BLaER1 treated with 17β-estradiol and CSF1 and Interleukin-3, amounts not matched to agents 10 nM and 100 nM (cell line): ENCODE data around the gene MRPL58.
A peak's percentile ranks its signal among the peaks of the same experiment; 100 is the strongest.

ENCODE experiments used
- H3K27ac ChIP-seq, 11 experiments: shearing (Covaris generic); formaldehyde crosslinking; 2 replicates each; pipeline ENCODE4 v1.8.1; 2022
- H3K27me3 ChIP-seq, 11 experiments: shearing (Covaris generic); formaldehyde crosslinking; 2 replicates each; pipeline ENCODE4 v1.8.1; 2022
- H3K36me3 ChIP-seq, 11 experiments: shearing (Covaris generic); formaldehyde crosslinking; 2 replicates each; pipeline ENCODE4 v1.8.1; 2022
- H3K4me1 ChIP-seq, 10 experiments: shearing (Covaris generic); formaldehyde crosslinking; 2 replicates each; pipeline ENCODE4 v1.8.1; 2022
- H3K4me2 ChIP-seq, 11 experiments: shearing (Covaris generic); formaldehyde crosslinking; 2 replicates each; pipeline ENCODE4 v1.8.1; 2022
- H3K4me3 ChIP-seq, 10 experiments: shearing (Covaris generic); formaldehyde crosslinking; 2 replicates each; pipeline ENCODE4 v1.8.1; 2022
- H3K9ac ChIP-seq, 11 experiments: shearing (Covaris generic); formaldehyde crosslinking; 2 replicates each; pipeline ENCODE4 v1.8.1; 2022
- H3K9me3 ChIP-seq, 11 experiments: shearing (Covaris generic); formaldehyde crosslinking; replicated peaks in 1 of 11; 2 replicates each; pipeline ENCODE4 v1.8.1; 2022
- H4K20me1 ChIP-seq, 11 experiments: shearing (Covaris generic); formaldehyde crosslinking; 2 replicates each; pipeline ENCODE4 v1.8.1; 2022
- Cebpa-rat ChIP-seq, 11 experiments: shearing (Covaris generic); IDR thresholded peaks; 2 replicates each; pipeline ENCODE4 v1.8.1; 2022

MRPL58 gene

DNA sequence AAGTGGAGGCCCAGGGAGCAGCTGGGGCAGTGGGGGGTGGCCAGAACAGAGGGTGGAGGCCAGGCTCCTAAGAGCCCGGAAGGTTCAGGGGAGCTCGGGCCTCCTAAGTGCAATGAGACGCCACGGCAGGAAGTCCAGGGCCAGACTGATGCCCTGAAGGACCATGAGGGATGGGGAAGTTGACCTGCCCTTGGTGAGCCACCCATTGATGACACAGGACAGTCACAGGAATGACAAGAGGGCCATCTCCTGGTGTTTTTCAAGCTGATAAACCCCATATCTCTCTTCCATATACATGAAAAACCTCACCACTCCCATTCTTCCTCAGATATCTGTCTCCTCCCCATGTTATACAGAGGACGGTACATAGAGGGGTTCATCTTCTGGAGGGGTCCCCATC is 5.8 kb upstream of the MRPL58 start:
- H3K36me3 ChIP-seq, result peaks cover 0 to 22% (median 5%) of the 10 kb centered on the region in 11 experiments; a peak in 12 of 22 replicates
- TF ChIP-seq Cebpa-rat (IDR thresholded peaks at IDR 0.05), result no peak
- H3K4me1 ChIP-seq, result peaks cover 0 to 11% (median 10%) of the 10 kb centered on the region in 10 experiments; a peak in 16 of 20 replicates
- no peak overlapping the region for H3K4me2 ChIP-seq
- peaks cover 0 to 3% (median 0%) of the 10 kb centered on the region in 11 experiments; a peak in 1 of 22 replicates for H4K20me1 ChIP-seq
- no peak overlapping the region for H3K27ac ChIP-seq
- no peaks in the 10 kb centered on the region for H3K9me3 ChIP-seq
- H3K9ac ChIP-seq, result no peak overlapping the region
- H3K27me3 ChIP-seq, result no peaks in the 10 kb centered on the region
- no peak overlapping the region for H3K4me3 ChIP-seq

DNA sequence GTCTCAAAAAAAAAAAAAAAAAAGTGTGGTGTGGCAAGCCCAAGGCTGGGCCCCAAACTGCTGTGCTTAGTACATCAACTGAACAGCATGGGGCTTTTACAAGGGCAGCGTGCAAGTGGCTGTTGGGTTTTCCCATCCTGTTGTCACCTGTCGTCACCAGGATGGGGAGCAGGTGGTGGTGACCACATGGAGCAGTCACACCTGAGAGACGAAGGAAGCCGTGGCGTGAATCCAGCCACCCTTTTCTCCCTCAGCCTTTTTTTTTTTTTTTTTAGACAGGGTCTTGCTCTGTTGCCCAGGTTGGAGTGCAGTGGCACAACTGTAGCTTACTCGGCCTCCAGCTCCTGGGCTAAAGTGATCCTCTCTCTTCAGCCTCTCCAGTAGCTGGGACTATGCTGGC is 4.1 kb upstream of the MRPL58 start:
- TF ChIP-seq Cebpa-rat (IDR thresholded peaks at IDR 0.05), result no peak
- Histone ChIP-seq H3K27me3 (no peaks in the 10 kb centered on the region), H3K4me1 (peaks cover 3 to 23% (median 21%) of the 10 kb centered on the region in 10 experiments), H4K20me1 (0 out of 22 replicates have a peak, but pooled peaks cover 0 to 3% (median 0%) of the 10 kb centered on the region in 11 experiments), H3K9me3 (no peaks in the 10 kb centered on the region), H3K27ac (no peak overlapping the region), H3K36me3 (peaks cover 0 to 7% (median 0%) of the 10 kb centered on the region in 11 experiments; a peak in 7 of 22 replicates), H3K4me3 (no peak overlapping the region), H3K9ac (no peak overlapping the region), H3K4me2 (no peak overlapping the region)

DNA sequence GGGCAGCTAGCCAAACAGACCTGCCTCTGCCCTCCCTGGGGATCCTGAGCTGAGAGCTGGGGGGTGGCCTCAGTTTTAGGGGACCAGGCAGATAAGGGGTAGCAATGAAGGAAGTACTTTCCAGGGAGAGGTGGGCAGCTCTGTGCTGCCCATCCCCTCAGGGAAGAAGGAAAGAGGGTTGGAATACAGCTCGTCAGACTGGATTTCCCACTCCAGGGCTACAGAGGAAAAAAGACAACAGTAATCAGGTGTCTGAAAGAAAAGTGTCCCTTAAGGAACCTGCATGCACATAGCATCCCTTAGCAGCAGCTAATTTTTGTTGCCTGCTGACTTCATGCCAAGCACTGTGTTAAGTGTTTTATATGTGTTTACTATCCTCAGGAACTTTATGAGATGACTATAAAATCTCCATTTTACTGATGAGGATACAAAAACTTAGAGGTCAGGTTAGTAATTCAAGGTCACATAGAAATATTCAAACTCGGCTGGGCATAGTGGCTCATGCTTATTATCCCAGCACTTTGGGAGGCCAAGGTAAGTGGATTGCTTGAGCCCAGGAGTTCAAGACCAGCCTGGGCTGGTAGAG is 3.2 kb upstream of the MRPL58 start:
- Histone ChIP-seq H3K4me2 (no peak overlapping the region), H3K27me3 (no peaks in the 10 kb centered on the region), H3K9me3 (no peaks in the 10 kb centered on the region), H3K9ac (no peak overlapping the region), H3K4me3 (no peak overlapping the region), H3K4me1 (peaks cover 12 to 32% (median 29%) of the 10 kb centered on the region in 10 experiments), H3K27ac (no peak overlapping the region), H4K20me1 (peaks cover 0 to 4% (median 0%) of the 10 kb centered on the region in 11 experiments; a peak in 2 of 22 replicates), H3K36me3 (no peaks in the 10 kb centered on the region; a peak in 1 of 22 replicates)
- no peak for TF ChIP-seq Cebpa-rat (IDR thresholded peaks at IDR 0.05)

DNA sequence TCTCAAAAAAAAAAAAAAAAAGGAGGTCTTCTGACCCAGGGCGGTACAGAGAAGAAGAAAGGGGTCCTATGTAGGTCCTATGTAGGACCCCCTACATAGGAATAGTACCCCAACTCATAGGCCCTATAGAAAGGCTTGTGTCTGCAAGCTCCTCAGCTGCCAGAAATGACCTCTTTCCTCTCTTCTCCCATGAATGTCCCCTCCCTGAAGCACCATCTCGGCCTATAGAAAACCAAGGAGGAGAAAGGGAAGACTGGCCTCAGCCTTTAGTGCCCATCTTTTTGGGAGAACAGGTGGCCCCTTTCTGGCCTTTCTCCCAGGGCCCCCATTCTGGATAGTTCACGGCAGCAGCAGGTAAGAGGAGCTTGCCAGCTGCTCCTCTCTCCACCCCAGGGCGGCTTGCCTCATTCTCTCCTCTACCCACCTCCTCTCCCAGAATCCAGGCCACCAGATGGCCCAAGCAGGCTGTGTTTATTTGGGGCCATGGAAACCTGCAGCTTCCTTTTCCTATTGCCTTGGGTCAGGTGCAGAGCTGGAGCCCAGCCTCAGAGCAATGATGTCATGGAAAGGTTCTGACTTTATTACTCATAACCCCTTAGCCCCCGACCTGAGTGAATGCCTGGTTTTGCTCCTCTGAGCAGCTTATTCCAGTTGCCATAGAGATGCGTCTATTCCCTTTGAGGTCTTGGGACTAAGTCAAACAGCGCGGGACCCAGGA is 1.6 kb upstream of the MRPL58 start:
- Histone ChIP-seq H3K27me3 (no peaks in the 10 kb centered on the region), H4K20me1 (peaks cover 0 to 4% (median 0%) of the 10 kb centered on the region in 11 experiments; a peak in 2 of 22 replicates), H3K9me3 (no peaks in the 10 kb centered on the region), H3K4me3 (no peak overlapping the region), H3K27ac (no peak overlapping the region), H3K9ac (no peak overlapping the region), H3K4me2 (peak overlapping the region in 6 of 11 experiments; percentile 76 to 96 (median 86); a peak in 12 of 22 replicates), H3K36me3 (peaks cover 0 to 9% (median under 1%) of the 10 kb centered on the region in 11 experiments; a peak in 4 of 22 replicates), H3K4me1 (peaks cover 18 to 36% (median 32%) of the 10 kb centered on the region in 10 experiments)
- TF ChIP-seq Cebpa-rat (IDR thresholded peaks at IDR 0.05), result no peak

DNA sequence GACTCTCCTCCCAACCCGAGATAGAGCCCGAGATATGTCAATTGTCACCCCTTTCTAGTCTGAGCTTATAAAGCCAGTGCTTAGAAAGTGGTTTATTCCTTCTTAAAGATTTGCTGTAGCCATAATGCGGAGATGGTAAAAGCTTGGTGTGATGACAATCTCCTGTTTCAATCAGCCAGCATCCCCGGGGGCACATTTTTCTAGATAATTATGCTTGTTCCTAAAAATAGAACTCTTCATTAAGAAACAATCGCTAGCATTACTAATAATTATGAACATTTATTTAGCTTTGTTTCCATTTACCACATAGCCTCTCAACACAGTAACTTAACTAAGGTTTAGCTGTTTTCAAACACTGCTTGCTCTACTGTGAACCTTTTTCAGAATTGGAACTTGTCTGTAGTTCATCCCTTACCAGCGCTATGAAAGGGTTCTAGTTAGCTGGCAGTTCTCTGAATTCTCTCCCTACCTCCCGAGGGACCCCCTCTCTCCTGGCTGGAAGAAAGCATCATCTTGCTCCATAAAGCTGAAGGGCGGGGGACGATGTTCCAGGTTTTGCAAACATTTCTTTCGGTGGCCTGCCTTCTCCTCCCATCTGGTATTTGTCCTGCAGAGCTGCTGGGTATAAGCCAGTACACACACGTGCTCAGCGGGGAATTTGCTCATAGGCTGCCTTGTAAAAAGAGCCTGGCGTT is 922 bp upstream of the MRPL58 start:
- peak overlapping the region; percentile 76 to 99 (median 88) for H3K4me2 ChIP-seq
- H4K20me1 ChIP-seq, result peaks cover 0 to 4% (median 0%) of the 10 kb centered on the region in 11 experiments; a peak in 3 of 22 replicates
- peaks cover 0 to 16% (median 8%) of the 10 kb centered on the region in 11 experiments; a peak in 17 of 22 replicates for H3K36me3 ChIP-seq
- H3K9ac ChIP-seq, result peak overlapping the region in 10 of 11 experiments; percentile 79 to 89 (median 86); a peak in 14 of 22 replicates
- H3K27me3 ChIP-seq, result no peaks in the 10 kb centered on the region
- peak overlapping the region in 9 of 11 experiments; percentile 65 to 88 (median 85); a peak in 14 of 22 replicates for H3K27ac ChIP-seq
- no peak for TF ChIP-seq Cebpa-rat (IDR thresholded peaks at IDR 0.05)
- H3K4me3 ChIP-seq, result peak overlapping the region in 8 of 10 experiments; percentile 78 to 94 (median 80); a peak in 9 of 20 replicates
- peaks cover 18 to 36% (median 32%) of the 10 kb centered on the region in 10 experiments for H3K4me1 ChIP-seq
- H3K9me3 ChIP-seq, result no peaks in the 10 kb centered on the region

DNA sequence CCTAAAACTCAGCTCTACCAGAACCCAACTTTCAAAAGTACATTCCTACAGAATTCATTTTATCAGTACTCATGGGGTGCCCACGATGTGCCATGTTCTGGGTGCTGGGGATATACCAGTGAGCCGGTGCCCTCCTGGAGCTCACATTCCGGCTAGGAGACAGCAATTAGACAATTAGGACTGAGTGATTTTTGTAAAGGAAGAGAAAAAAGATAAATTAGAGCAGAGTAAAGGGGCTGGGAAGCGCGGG is 449 bp upstream of the MRPL58 start:
- Histone ChIP-seq H3K9me3 (no peaks in the 10 kb centered on the region), H3K27ac (peak overlapping the region; percentile 49 to 88 (median 84); a peak in 21 of 22 replicates), H3K4me2 (peak overlapping the region; percentile 76 to 99 (median 88)), H3K4me3 (peak overlapping the region; percentile 76 to 94 (median 79)), H3K27me3 (no peaks in the 10 kb centered on the region), H3K9ac (peak overlapping the region; percentile 79 to 89 (median 86); a peak in 21 of 22 replicates), H3K36me3 (peaks cover 0 to 21% (median 12%) of the 10 kb centered on the region in 11 experiments; a peak in 18 of 22 replicates), H3K4me1 (peaks cover 18 to 36% (median 32%) of the 10 kb centered on the region in 10 experiments), H4K20me1 (peaks cover 0 to 6% (median 0%) of the 10 kb centered on the region in 11 experiments; a peak in 3 of 22 replicates)
- no peak for TF ChIP-seq Cebpa-rat (IDR thresholded peaks at IDR 0.05)

DNA sequence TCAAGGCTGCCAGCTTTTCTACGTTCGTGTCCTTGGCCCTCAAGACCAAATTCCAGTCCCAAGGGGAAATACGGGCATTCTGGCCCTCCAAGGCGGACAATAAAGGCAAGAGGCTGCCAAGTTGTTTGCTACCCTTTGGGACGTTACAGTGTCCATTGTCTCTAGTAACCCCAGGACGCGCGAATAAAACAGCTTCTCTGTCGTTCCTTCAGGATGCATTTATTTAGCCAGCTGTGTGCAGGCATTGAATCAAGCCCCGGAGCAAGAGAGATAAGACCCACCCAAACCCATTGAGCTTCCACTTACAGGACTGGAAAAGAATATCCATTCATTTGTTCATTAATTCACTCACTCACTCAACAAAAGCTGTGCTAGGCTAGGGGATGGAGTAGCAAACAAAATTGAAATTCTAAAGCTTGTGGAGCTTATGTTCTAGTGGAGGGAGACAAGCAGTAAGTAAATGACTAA is 656 bp downstream of the MRPL58 start:
- H3K27ac ChIP-seq, result peak overlapping the region; percentile 49 to 88 (median 84); a peak in 21 of 22 replicates
- H3K4me3 ChIP-seq, result peak overlapping the region; percentile 76 to 94 (median 79)
- peaks cover 0 to 32% (median 22%) of the 10 kb centered on the region in 11 experiments; a peak in 19 of 22 replicates for H3K36me3 ChIP-seq
- peak overlapping the region; percentile 79 to 89 (median 86) for H3K9ac ChIP-seq
- peaks cover 0 to 6% (median 0%) of the 10 kb centered on the region in 11 experiments; a peak in 3 of 22 replicates for H4K20me1 ChIP-seq
- TF ChIP-seq Cebpa-rat (IDR thresholded peaks at IDR 0.05), result no peak
- H3K4me2 ChIP-seq, result peak overlapping the region; percentile 76 to 99 (median 88)
- peaks cover 18 to 36% (median 32%) of the 10 kb centered on the region in 10 experiments for H3K4me1 ChIP-seq
- H3K9me3 ChIP-seq, result no peaks in the 10 kb centered on the region
- no peaks in the 10 kb centered on the region for H3K27me3 ChIP-seq

DNA sequence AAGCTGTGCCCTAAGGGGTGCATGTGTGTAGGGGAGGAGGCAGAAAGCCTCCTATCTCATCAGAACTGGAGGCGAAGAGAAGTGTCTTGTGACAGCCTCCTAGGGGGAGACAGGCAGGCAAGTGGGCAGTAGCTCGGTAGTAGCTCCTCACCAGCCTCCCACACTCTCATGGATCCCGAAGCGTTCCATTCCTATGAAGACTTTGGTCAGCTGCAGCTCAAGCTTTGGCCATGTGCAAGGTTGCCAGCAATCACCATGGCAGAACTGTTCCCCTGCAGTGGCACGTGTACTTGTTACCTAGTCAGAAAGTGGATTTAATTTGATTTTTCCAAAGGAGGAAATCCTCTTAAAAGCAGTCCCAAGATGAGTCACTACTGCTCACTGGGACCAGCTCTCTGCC is 6.7 kb downstream of the MRPL58 start:
- Histone ChIP-seq H3K4me2 (no peak overlapping the region), H3K36me3 (peaks cover 42 to 92% (median 74%) of the 10 kb centered on the region in 11 experiments), H3K9me3 (peaks cover 2 to 24% (median 15%) of the 10 kb centered on the region in 11 experiments; a peak in 21 of 22 replicates), H4K20me1 (peaks cover 0 to 11% (median 0%) of the 10 kb centered on the region in 11 experiments; a peak in 6 of 22 replicates), H3K9ac (no peak overlapping the region; a peak in 1 of 22 replicates), H3K4me1 (peaks cover 0 to 10% (median 7%) of the 10 kb centered on the region in 10 experiments; a peak in 17 of 20 replicates), H3K27me3 (no peaks in the 10 kb centered on the region), H3K4me3 (no peak overlapping the region), H3K27ac (no peak overlapping the region)
- no peak for TF ChIP-seq Cebpa-rat (IDR thresholded peaks at IDR 0.05)
